Effector CD4-positive, alpha-beta T cell (primary cell): ENCODE measurements around the gene PAQR7.

Experiments
- DNase-seq: peaks from one replicate; pipeline ENCODE4 v3.0.0-alpha.2; 2020

Gene PAQR7

GRCh38 chr1:25871704-25872494, 3.6 kb downstream of the PAQR7 start:
- no peak for DNase-seq

DNA sequence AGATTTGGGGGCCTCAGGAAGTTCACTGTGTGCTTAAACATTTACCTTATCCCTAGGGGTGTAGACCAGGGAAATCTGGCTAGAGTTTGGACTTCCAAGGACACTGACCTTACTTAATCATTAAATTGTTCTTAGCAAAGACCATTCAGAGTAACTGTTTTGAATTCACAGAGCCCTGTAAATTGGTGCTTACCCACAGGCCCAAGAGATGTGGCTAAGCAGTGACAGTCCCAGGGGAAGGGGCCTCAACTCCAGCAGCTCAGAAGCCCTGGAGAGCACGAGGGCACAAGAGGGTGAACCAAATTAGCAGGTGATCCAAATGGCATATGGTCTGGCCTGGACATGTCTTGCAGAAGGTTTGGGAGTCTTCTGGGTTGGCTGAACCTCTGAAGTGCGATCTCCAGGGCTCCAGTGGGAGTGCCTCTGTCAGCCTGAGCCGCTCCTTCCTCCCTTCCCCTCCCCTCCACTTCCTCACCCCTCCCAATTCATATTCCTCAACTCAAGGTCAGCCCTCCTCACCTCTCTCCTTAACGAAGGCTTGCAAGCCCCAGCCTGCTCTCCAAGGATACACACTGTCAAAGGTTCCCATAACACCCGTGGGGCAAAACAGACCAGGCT, 4.3 kb downstream of the PAQR7 start:
- DNase-seq: no peak

DNA sequence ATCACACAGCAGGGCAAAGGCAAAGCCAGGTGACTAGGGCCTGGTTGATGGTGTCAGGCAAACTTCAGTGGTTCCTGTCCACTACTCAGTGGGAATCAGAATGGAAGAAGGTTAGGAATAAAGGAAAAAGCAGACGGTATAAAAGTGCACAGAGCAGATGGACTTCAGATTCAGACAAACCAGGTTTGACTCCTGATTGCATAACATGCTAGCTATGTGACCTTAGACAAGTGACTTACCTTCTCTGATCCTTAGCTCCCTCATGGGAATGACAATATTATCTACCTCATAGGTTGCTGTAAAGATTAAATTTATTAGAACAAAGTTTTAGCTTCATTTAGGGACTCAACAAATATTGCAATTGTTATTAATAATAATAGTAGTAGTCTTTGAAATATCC, 4.9 kb downstream of the PAQR7 start:
- DNase-seq: no peak

DNA sequence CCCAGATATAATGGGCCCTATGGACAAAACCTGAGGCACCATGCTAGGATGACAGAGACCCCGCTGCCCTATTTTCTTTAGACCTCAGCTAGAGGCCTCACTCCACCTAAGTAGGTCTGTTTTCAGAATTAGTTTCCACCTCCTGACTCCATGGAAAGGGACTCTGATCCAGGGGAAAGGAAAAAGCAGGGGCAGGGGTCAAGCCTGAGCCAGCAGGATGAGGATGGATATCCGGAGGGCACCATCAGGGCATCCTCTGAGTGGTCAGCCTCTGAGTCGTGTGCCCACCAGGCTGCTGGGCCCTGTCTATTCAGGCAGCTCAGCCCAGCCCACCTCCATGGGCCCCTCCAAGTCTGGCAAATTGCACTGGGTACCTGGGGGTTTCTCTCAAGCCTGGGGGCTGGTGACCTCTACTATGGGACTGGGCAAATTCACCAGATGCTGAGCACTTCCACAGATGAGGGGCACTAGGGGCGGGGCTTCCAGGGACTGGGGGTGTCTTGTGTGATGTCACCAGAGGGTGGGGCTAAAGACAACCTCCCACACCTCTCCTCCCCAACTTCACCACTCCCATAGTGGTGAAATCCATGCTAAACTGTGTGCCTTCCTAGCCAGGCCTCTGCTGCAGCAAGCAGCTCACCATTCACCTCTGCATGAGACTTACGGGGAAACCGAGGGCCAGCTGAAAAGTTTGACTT, 5.5 kb downstream of the PAQR7 start:
- DNase-seq: no peak

- DNase-seq: no peak
These were observed 8.1 kb downstream of the PAQR7 start for GRCh38 chr1:25867210-25867991.

GRCh38 chr1:25866288-25866687, 9.2 kb downstream of the PAQR7 start:
- no peak for DNase-seq

DNA sequence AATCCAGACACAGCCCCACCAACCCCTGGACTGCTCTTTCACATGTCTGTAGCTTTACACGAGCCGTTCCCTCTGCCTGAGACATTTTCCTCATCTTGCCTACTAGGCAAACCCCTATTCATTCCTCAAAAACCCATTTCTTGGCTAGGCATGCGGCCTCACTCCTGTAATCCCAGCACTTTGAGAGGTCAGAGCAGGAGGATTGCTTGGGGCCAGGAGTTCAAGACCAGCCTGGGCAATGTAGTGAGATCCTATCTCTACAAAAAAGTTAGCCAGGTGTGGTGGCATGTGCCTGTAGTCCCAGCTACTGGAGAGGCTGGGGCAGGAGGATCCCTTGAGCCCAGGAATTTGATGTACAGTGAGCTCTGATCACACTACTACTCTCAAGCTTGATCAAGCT, 11.1 kb downstream of the PAQR7 start:
- no peak for DNase-seq

DNA sequence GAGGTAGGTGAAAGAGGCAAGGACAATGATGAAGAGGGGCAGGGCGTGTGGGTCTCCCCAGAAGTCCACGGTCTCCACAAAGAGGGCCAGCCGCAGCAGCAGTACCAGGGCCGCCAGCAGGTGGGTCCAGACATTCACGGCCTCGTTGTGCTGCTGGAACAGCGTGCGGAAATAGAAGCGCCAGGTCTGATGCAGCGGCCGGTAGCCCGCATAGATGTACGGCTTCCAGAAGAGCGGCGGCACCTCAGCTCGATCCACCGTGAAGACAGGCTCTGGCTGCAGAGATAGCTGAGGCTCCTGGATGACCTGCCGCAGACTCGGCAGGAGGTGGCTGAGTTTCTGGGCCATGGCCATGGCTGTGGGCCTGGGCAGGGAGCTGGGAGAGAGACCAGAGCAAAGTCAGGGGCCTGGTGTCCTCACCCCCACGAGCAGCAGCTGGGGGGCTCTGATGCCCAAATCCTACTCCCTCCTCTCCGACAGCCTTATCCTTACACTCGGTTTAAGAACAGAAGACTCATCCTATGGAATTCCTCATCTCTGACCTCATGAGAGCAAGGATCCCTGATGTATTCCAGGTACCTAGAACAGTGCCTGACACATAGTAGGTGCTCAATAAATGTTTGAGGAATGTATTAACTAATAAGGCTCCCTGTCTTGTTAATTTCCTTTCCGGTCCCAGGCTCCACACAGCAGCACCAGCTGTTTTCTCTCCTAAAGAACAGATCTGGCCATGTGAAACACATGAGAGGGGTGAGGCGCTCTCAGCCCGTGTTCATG, 11.8 kb downstream of the PAQR7 start:
- no peak for DNase-seq

DNA sequence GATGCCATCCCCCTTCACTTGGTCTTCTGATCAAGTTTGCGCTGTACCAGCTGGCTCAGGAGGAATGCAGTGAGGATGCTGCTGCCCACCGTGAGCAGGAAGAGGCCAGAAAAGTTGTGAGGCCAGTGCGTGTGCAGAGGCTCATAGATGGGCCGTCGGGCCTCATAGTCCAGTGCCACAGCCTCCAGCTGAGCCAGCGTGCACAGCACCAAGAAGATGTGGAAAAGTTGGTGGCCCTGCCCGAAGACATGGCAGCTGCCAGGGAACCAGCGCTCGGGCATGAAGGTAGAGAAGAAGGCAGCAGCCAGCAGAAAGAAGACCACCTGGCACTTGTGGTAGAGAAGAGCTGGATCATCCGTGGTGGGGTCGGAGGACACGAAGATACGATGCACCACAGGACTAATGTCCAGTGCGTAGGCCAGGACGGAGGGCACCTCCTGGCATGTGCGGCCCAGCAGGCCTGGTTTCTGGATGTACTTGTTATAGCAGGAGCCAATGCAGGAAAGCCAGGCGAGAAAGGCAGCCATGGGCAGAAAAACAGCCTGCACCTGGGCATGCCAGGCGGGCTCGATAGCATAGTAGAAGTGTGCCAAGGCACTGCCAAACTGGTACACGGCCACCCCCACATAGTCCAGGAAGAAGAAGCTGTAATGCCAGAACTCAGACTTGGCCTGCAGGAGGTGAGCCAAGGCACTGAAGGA, 12.6 kb downstream of the PAQR7 start:
- no peak for DNase-seq

DNA sequence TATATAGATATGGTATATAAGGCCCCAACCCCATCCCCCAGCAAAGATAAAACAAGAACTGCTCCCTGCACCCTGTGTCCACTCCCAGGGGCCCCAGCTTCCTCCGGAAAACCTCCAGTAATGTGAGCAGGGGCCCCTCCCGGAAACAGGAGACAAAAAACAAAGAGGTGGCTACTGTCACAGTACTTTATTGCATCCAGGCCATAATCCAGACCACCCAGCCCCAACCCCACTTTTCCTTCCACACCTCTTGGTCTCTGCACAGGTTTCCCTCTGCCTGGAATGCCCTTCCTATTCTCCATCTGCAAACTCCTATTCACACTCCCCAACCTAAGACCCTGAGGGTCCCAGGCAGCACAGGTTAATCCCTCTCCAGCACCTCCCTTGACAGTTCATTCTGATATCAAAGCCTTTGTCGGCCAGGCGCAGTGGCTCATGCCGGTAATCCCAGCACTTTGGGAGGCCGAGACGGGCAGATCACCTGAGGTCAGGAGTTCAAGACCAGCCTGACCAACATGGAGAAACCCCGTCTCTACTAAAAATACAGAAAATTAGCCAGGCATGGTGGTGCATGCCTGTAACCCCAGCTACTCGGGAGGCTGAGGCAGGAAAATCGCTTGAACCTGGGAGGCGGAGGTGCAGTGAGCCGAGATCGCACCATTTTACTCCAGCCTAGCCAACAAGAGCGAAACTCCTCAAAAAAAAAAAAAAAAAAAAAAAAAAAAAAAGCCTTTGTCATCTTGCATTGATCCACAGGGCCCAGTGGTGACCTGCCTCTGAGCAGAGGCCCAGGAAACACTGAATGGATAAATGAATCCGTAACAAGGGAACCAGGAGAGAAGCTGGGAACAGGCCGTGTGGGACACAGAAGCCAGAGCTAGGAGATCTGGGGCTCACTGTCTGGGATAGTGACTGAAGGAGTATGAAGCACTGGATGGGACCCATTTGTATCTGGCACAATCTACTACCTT, 13.9 kb downstream of the PAQR7 start:
- no peak for DNase-seq

GRCh38 chr1:25858906-25859789, 16.4 kb downstream of the PAQR7 start, which contains the start of gene AUNIP:
Gene AUNIP, minus strand, starts transcription at chr1:25859457. Its CDS starts 100 bp downstream, at chr1:25859357.
- peak; percentile 85 for DNase-seq

DNA sequence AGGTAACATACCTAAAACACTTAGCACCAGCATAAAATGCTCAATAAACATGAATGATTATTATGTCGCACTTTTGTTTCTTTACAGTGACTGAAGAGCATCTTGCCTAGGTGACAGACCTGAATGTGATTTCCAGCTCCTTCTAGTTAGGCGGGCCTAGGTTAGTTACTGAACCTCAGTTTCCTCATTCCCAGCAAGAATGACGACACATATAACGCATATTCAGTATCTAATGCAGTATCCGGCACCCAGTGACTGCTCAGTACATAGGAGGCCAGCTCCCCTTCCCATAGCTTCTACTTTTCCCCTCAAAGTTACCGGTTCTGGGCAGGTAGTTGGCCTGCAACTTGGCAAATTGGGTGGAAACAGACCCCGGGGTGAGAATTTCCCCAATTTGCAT, 17.0 kb downstream of the PAQR7 start:
- DNase-seq: no peak

- no peak for DNase-seq
These were observed 18.7 kb downstream of the PAQR7 start for GRCh38 chr1:25856856-25857255.

GRCh38 chr1:25854554-25854953, 21.0 kb downstream of the PAQR7 start:
- no peak for DNase-seq

GRCh38 chr1:25848531-25848930, 27.0 kb downstream of the PAQR7 start:
- no peak for DNase-seq

DNA sequence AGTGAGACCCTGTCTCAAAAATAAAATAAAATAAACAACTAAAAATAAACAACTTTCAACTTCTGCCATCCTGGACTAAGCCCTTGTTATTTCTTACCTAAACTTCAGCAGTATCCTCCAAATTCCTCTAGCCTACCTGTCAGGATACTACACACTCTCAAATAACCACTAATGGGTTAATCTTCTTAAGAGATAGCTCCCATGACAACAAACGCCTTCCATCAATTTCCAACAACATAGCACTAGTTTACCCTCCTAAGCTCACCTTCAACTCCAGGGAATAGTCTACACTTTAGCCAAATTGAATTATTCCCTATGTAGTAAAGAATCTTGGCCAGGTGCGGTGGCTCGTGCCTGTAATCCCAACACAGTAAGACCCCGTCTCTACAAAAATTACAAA, 27.6 kb downstream of the PAQR7 start:
- DNase-seq: no peak

DNA sequence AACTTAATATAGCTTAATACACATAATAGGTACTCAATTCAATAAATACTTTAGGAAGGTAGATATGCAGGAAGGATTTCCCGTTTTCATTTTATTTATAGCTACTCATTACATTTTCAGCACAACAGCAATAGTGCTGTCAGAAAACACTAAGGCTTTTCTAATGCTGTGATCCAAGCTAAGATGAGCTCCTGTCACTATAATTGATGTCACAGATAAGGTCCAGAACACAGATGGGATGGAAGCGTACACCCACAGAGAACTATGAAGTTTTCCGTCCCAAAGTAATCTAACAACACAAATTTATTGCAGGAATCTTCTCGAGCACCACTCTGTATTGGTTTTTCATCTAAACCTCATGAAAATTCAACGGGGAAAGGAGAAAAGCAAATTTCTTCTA, 29.8 kb downstream of the PAQR7 start:
- DNase-seq: no peak

- DNase-seq: no peak
These were observed 30.8 kb downstream of the PAQR7 start for GRCh38 chr1:25844536-25845337.
